HCT116 (cell line): ENCODE results near the gene ZNF286A. TPM values are rescaled to one million over a fixed set of nuclear protein-coding genes. Genes with fewer than 3 reads are reported as not detected.
"Not testable (repeated sequence)": the region's sequence is repeated elsewhere in the genome, so short reads cannot be mapped to it uniquely, and the experiment has no call there.

ENCODE experiments used
- ATAC-seq: fragments of 200-7000 bp; cut with Tn5 transposase; 2 replicates; pipeline ENCODE4 v1.9.1; 2020; ENCODE audit warnings: mild to moderate bottlenecking, moderate library complexity
- BruUV-seq: library from RNA; stranded (reverse); fragments of 400-500 nt; replicated peaks from 2 replicates; lab custom pipeline; 2021; lab: Mats Ljungman, UMichigan
- CTCF ChIA-PET: fragments of 300-600 bp; sonication (Branson Sonifier 250); formaldehyde crosslinking; loops from one replicate; lab custom pipeline; 2021; ENCODE audit warnings: antibody characterized with exemption; lab: Charles Lee
- POLR2A ChIA-PET: fragments of 300-600, 350-600 bp; sonication (Branson Sonifier 250); formaldehyde crosslinking; loops from one replicate; lab custom pipeline; 2021; ENCODE audit warnings: antibody characterized with exemption; lab: Charles Lee
- RAD21 ChIA-PET, 2 experiments: fragments of 300-600 bp; sonication (Branson Sonifier 250); formaldehyde crosslinking; loops; one replicate each; lab custom pipeline; 2023; ENCODE audit warnings: low total read pairs in 2 of 2; ENCODE audit not compliant: uncharacterized antibody in 2 of 2, unreplicated experiment in 2 of 2, low non-redundant PET in 1 of 2; lab: Charles Lee
- DNase-seq: peaks from one replicate; pipeline ENCODE4 v3.0.0-alpha.2; 2010; ENCODE audit warnings: low read depth, low spot score
- H2AFZ ChIP-seq: fragments of 200-600 bp; shearing (Covaris generic), sonication (generic); 2 replicates; pipeline ENCODE4 v1.6.1; 2017; ENCODE audit warnings: low read depth, mixed run types, mixed read lengths, antibody characterized with exemption, low read length; ENCODE audit not compliant: poor library complexity, severe bottlenecking
- H3K27ac ChIP-seq: 2 replicates; pipeline ENCODE4 v1.5.1; 2012; ENCODE audit warnings: low read depth, low read length
- H3K27me3 ChIP-seq: fragments of 200-600 bp; sonication (generic); 2 replicates; pipeline ENCODE4 v1.6.1; 2016; ENCODE audit warnings: mixed run types, low read length, mixed read lengths; ENCODE audit not compliant: insufficient read depth
- H3K36me3 ChIP-seq, 2 experiments: fragments of 200-500 bp in 1 of 2; fragments of 200-600 bp in 1 of 2; sonication (Bioruptor generic) in 1 of 2; sonication (generic) in 1 of 2; 2 replicates each; pipeline versions ENCODE4 v1.5.1 to v1.6.1; 2014 to 2016; ENCODE audit warnings: low read length in 2 of 2, inconsistent platforms in 1 of 2, mixed read lengths in 1 of 2, mixed run types in 1 of 2; ENCODE audit not compliant: insufficient read depth in 2 of 2, control insufficient read depth in 1 of 2
- H3K4me1 ChIP-seq, 2 experiments: fragments of 200-600 bp in 1 of 2; sonication (generic) in 1 of 2; 2 replicates each; pipeline versions ENCODE4 v1.5.1 to v1.6.1; 2012 to 2017; ENCODE audit warnings: low read length in 2 of 2, inconsistent platforms in 1 of 2, mild to moderate bottlenecking in 1 of 2, mixed read lengths in 1 of 2, mixed run types in 1 of 2, moderate library complexity in 1 of 2; ENCODE audit not compliant: insufficient read depth in 2 of 2, control insufficient read depth in 1 of 2
- H3K4me2 ChIP-seq: fragments of 200-600 bp; sonication (generic); 2 replicates; pipeline ENCODE4 v1.6.1; 2017; ENCODE audit warnings: mixed run types, low read length, mixed read lengths
- H3K4me3 ChIP-seq, 2 experiments: fragments of 200-600 bp in 1 of 2; sonication (generic) in 1 of 2; replicated peaks in 1 of 2; 2 replicates each; pipeline ENCODE4 v1.5.1; 2011 to 2016; ENCODE audit warnings: low read length in 2 of 2, control low read depth in 1 of 2, low read depth in 1 of 2, mild to moderate bottlenecking in 1 of 2, mixed read lengths in 1 of 2, mixed run types in 1 of 2
- H3K79me2 ChIP-seq: fragments of 200-600 bp; sonication (generic); 2 replicates; pipeline ENCODE4 v1.6.1; 2017; ENCODE audit warnings: mild to moderate bottlenecking, mixed run types, low read length, moderate library complexity, mixed read lengths; ENCODE audit not compliant: insufficient read depth
- H3K9ac ChIP-seq: fragments of 200-600 bp; sonication (generic); 2 replicates; pipeline ENCODE4 v1.6.1; 2016; ENCODE audit warnings: low read length, mixed read lengths
- H3K9me2 ChIP-seq: fragments of 200-600 bp; sonication (generic), shearing (Covaris generic); 2 replicates; pipeline ENCODE4 v1.6.1; 2017; ENCODE audit warnings: mixed run types, mild to moderate bottlenecking, moderate library complexity; ENCODE audit not compliant: insufficient read depth
- H3K9me3 ChIP-seq, 2 experiments: fragments of 200-500 bp in 1 of 2; fragments of 200-600 bp in 1 of 2; sonication (Bioruptor generic) in 1 of 2; sonication (generic) in 1 of 2; 2 replicates each; pipeline ENCODE4 v1.6.1; 2014 to 2017; ENCODE audit warnings: low read length in 2 of 2, mixed read lengths in 2 of 2, inconsistent platforms in 1 of 2, low read depth in 1 of 2, mild to moderate bottlenecking in 1 of 2, mixed run types in 1 of 2, moderate library complexity in 1 of 2; ENCODE audit not compliant: control insufficient read depth in 1 of 2, insufficient read depth in 1 of 2
- H4K20me1 ChIP-seq: fragments of 200-600 bp; sonication (generic), shearing (Covaris generic); 2 replicates; pipeline ENCODE4 v1.6.1; 2017; ENCODE audit warnings: mixed run types, mild to moderate bottlenecking, moderate library complexity; ENCODE audit not compliant: insufficient read depth
- CEBPB ChIP-seq: IDR thresholded peaks from 2 replicates; pipeline ENCODE4 v1.6.1; 2012; ENCODE audit warnings: low read depth
- EGR1 ChIP-seq: IDR thresholded peaks from 2 replicates; pipeline ENCODE4 v1.6.1; 2012; ENCODE audit warnings: low read depth
- ELF1 ChIP-seq: IDR thresholded peaks from 2 replicates; pipeline ENCODE4 v1.6.1; 2012; ENCODE audit warnings: low read depth, borderline replicate concordance
- EZH2 ChIP-seq: fragments of 200-600 bp; sonication (generic); IDR thresholded peaks from 2 replicates; pipeline ENCODE4 v1.6.1; 2017; ENCODE audit warnings: antibody characterized with exemption, mixed run types
- POLR2A ChIP-seq: IDR thresholded peaks from 2 replicates; pipeline ENCODE4 v1.7.0; 2011; ENCODE audit warnings: borderline replicate concordance; ENCODE audit not compliant: insufficient read depth, insufficient read length; ENCODE audit errors: extremely low read depth
- POLR2AphosphoS5 ChIP-seq: IDR thresholded peaks from 2 replicates; pipeline ENCODE4 v1.6.1; 2011; ENCODE audit warnings: mild to moderate bottlenecking, low read depth, low read length, moderate library complexity
- SP1 ChIP-seq: IDR thresholded peaks from 2 replicates; pipeline ENCODE4 v1.6.1; 2012; ENCODE audit warnings: low read depth
- SRF ChIP-seq: IDR thresholded peaks from 2 replicates; pipeline ENCODE4 v1.6.1; 2012; ENCODE audit warnings: low read depth
- TCF7L2 ChIP-seq: IDR thresholded peaks from 2 replicates; pipeline ENCODE4 v1.7.0; 2011; ENCODE audit warnings: borderline replicate concordance, inconsistent platforms; ENCODE audit not compliant: insufficient read depth, insufficient read length; ENCODE audit errors: extremely low read depth
- YY1 ChIP-seq: IDR thresholded peaks from 2 replicates; pipeline ENCODE4 v1.6.1; 2011; ENCODE audit warnings: low read length, low read depth, moderate library complexity, mild to moderate bottlenecking; ENCODE audit not compliant: insufficient replicate concordance; ENCODE audit errors: extremely low read depth
- intact Hi-C: fragments of 100-400 bp; cut with micrococcal nuclease; formaldehyde crosslinking; loops from 2 replicates; pipeline ENCODE4 v1.10.0; 2022
- total RNA-seq: library from RNA; stranded (reverse); gene quantifications from one replicate; pipeline ENCODE4 v1.2.1, GENCODE V29; 2021; ENCODE audit not compliant: unreplicated experiment
- TF ChIP-seq, protein P1 (sequence below): IDR thresholded peaks from 2 replicates; pipeline ENCODE4 v1.6.1; 2012
- TF ChIP-seq, protein P2 (sequence below): IDR thresholded peaks from 2 replicates; pipeline ENCODE4 v1.6.1; 2012

ZNF286A gene
- total RNA-seq, 1 experiment from 2014 or later = 37.0 TPM

DNA sequence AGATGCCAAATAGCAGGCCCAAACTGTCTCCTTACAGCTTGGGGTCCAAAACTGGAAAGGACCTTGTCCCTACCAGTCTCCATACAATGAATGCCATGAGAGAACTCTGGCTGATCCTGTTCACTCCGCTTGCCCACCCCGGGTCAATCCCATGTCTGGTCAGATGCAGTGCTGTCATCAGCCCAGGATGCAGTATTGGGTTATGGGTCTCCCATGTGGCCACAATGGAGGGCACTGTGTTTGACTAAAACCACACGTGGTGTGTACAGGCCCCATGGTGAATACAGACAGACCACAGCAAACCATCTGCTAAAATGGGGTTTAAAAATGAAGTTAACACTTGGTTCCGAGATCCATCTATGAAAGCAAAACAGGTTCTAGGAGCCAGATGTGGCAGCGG is 35.9 kb upstream of the ZNF286A start:
- RAD21 ChIA-PET = no interaction called here
- no peaks in the 10 kb centered on the region for H4K20me1 ChIP-seq
- intact Hi-C loops = no loop called here
- no peaks in the 10 kb centered on the region for H3K9me2 ChIP-seq
- H3K27me3 ChIP-seq = no peaks in the 10 kb centered on the region
- no peak for DNase-seq
- H3K4me2 ChIP-seq = no peak overlapping the region
- TF ChIP-seq SP1 = no peak
- TF ChIP-seq POLR2AphosphoS5 = no peak
- TF ChIP-seq, protein P1, sequence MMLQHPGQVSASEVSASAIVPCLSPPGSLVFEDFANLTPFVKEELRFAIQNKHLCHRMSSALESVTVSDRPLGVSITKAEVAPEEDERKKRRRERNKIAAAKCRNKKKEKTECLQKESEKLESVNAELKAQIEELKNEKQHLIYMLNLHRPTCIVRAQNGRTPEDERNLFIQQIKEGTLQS = no peak
- no peak for TF ChIP-seq TCF7L2
- no peak for TF ChIP-seq SRF
- TF ChIP-seq POLR2A = no peak
- no peak for TF ChIP-seq EGR1
- no peak for TF ChIP-seq CEBPB
- no peak for TF ChIP-seq EZH2
- no peak for TF ChIP-seq ELF1
- no peak for TF ChIP-seq YY1
- TF ChIP-seq, protein P2, sequence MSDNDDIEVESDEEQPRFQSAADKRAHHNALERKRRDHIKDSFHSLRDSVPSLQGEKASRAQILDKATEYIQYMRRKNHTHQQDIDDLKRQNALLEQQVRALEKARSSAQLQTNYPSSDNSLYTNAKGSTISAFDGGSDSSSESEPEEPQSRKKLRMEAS = no peak
- no peaks in the 10 kb centered on the region for H3K79me2 ChIP-seq
- peaks cover 18 to 39% of the 10 kb centered on the region in 2 experiments for H3K4me1 ChIP-seq
- no TSS peak for BruUV-seq
- peaks cover 3 to 7% of the 10 kb centered on the region in 2 experiments; a peak in 3 of 4 replicates for H3K36me3 ChIP-seq
- no peak overlapping the region for H3K9ac ChIP-seq
- POLR2A ChIA-PET = no interaction called here
- H3K9me3 ChIP-seq = no peaks in the 10 kb centered on the region
- H3K4me3 ChIP-seq = no peak overlapping the region
- H2AFZ ChIP-seq = no peak overlapping the region
- CTCF ChIA-PET = no interaction called here
- no peak for ATAC-seq
- no peak overlapping the region for H3K27ac ChIP-seq

DNA sequence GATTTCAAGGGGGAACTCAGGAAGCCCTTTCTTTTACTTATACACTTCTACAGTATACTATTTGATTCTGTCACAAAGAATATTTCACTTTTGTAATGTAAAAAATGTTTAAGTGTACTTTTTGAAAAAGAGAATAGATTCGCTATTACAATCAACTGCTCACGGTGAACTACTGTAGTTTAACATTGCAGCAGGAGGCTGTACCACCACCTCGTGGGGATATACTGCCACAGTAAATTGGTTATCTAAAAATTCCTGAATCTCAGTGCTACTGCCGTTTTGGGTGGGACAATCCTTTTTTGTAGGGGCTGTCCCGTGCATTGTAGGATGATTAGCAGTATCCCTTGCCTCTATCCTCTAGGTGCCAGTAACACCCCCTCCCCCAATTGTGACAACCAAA is 30.0 kb upstream of the ZNF286A start:
- RAD21 ChIA-PET, H3K4me1 ChIP-seq, DNase-seq, H3K9ac ChIP-seq, H3K79me2 ChIP-seq, H3K9me2 ChIP-seq, BruUV-seq, intact Hi-C loops, H2AFZ ChIP-seq, H3K27me3 ChIP-seq, H3K4me3 ChIP-seq, H3K27ac ChIP-seq, H3K36me3 ChIP-seq, H4K20me1 ChIP-seq, ATAC-seq, POLR2A ChIA-PET, H3K4me2 ChIP-seq, H3K9me3 ChIP-seq, CTCF ChIA-PET: not testable (repeated sequence)

DNA sequence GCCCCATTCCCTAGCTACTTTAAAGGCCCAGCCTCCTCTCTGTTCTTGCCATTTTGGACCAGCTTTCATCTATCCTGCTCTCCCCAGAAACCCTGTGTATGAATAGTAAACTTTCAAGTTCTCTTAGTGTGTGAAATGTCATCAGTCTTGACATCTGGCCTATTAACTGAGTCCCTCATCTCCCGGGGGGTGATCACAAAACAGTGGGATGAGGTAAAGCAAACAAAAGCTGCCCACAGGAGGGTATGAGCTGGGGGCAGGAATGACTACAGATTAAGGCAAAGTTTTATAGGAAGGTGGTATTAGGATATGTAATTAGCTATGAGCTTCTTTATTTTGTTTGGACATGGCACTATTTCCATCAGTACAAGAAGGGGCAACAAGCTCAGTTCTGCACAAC is 24.9 kb upstream of the ZNF286A start:
- H3K9ac ChIP-seq, ATAC-seq, H3K4me3 ChIP-seq, H3K27ac ChIP-seq, BruUV-seq, DNase-seq, H3K4me2 ChIP-seq, H2AFZ ChIP-seq, H3K9me3 ChIP-seq, intact Hi-C loops, RAD21 ChIA-PET, H3K9me2 ChIP-seq, CTCF ChIA-PET, H3K4me1 ChIP-seq, H4K20me1 ChIP-seq, POLR2A ChIA-PET, H3K27me3 ChIP-seq, H3K79me2 ChIP-seq, H3K36me3 ChIP-seq: not testable (repeated sequence)
